ENCODE results near the gene PDYN.

Gene PDYN

GRCh38 chr20:1961374-1961773 is 32.5 kb downstream of the PDYN start:
- no peak for TF ChIP-seq CTCF (IDR thresholded peaks at IDR 0.05; ENCODE audit: low read depth, low read length)
- no peak overlapping the region for H3K4me3 ChIP-seq (ENCODE audit: low read depth, low read length)

- no peak overlapping the region for H3K4me3 ChIP-seq (ENCODE audit: low read depth, low read length)
- no peak for TF ChIP-seq CTCF (IDR thresholded peaks at IDR 0.05; ENCODE audit: low read depth, low read length)
These were observed 34.7 kb downstream of the PDYN start for GRCh38 chr20:1959156-1959555.

GRCh38 chr20:1958426-1958825 is 35.4 kb downstream of the PDYN start:
- TF ChIP-seq CTCF (IDR thresholded peaks at IDR 0.05; ENCODE audit: low read depth, low read length) = no peak
- H3K4me3 ChIP-seq (ENCODE audit: low read depth, low read length) = no peak overlapping the region

- TF ChIP-seq CTCF (IDR thresholded peaks at IDR 0.05; ENCODE audit: low read depth, low read length) = no peak
- no peak overlapping the region for H3K4me3 ChIP-seq (ENCODE audit: low read depth, low read length)
These were observed 38.6 kb downstream of the PDYN start for GRCh38 chr20:1955217-1955616.

GRCh38 chr20:1953621-1954020 is 40.2 kb downstream of the PDYN start:
- TF ChIP-seq CTCF (IDR thresholded peaks at IDR 0.05; ENCODE audit: low read depth, low read length) = no peak
- no peak overlapping the region for H3K4me3 ChIP-seq (ENCODE audit: low read depth, low read length)

GRCh38 chr20:1952737-1953530 is 40.9 kb downstream of the PDYN start:
- no peak overlapping the region for H3K4me3 ChIP-seq (ENCODE audit: low read depth, low read length)
- TF ChIP-seq CTCF (IDR thresholded peaks at IDR 0.05; ENCODE audit: low read depth, low read length) = no peak

- TF ChIP-seq CTCF (IDR thresholded peaks at IDR 0.05; ENCODE audit: low read depth, low read length) = no peak
- no peak overlapping the region for H3K4me3 ChIP-seq (ENCODE audit: low read depth, low read length)
These were observed 42.3 kb downstream of the PDYN start for GRCh38 chr20:1951436-1952115.
